DND-41 (cell line): ENCODE data around the gene SPOPL.

Source experiments
- ATAC-seq: fragments of 200-7000 bp; cut with Tn5 transposase; 3 replicates; pipeline ENCODE4 v1.9.1; 2021; ENCODE audit warnings: low read depth; ENCODE audit not compliant: insufficient read depth
- DNase-seq: peaks from one replicate; pipeline ENCODE4 v3.0.0-alpha.2; 2020
- H2AFZ ChIP-seq: 2 replicates; pipeline ENCODE4 v1.6.0; 2012; ENCODE audit warnings: low read depth, low read length
- H3K27ac ChIP-seq: 2 replicates; pipeline ENCODE4 v1.5.1; 2012; ENCODE audit warnings: low read length, inconsistent platforms
- H3K27me3 ChIP-seq: fragments of 200-600 bp; sonication (generic); 2 replicates; pipeline ENCODE4 v1.6.0; 2012; ENCODE audit warnings: low read length, mild to moderate bottlenecking, inconsistent platforms; ENCODE audit not compliant: insufficient read depth, poor library complexity
- H3K36me3 ChIP-seq: 2 replicates; pipeline ENCODE4 v1.5.1; 2012; ENCODE audit warnings: low read length, inconsistent platforms; ENCODE audit not compliant: insufficient read depth
- H3K4me1 ChIP-seq: 2 replicates; pipeline ENCODE4 v1.5.1; 2012; ENCODE audit warnings: mild to moderate bottlenecking, low read length; ENCODE audit not compliant: insufficient read depth
- H3K4me2 ChIP-seq: 2 replicates; pipeline ENCODE4 v1.6.0; 2012; ENCODE audit warnings: mild to moderate bottlenecking, moderate library complexity, low read length, inconsistent platforms; ENCODE audit not compliant: insufficient read depth
- H3K4me3 ChIP-seq, 2 experiments: fragments of 200-600 bp in 1 of 2; shearing (Covaris generic) in 1 of 2; 2 replicates each; pipeline ENCODE4 v1.5.1; 2012 to 2016; ENCODE audit warnings: inconsistent platforms in 2 of 2, low read length in 2 of 2, mild to moderate bottlenecking in 2 of 2, low read depth in 1 of 2, moderate library complexity in 1 of 2
- H3K79me2 ChIP-seq: 2 replicates; pipeline ENCODE4 v1.6.0; 2012; ENCODE audit warnings: low read length, inconsistent platforms; ENCODE audit not compliant: insufficient read depth
- H3K9ac ChIP-seq: 2 replicates; pipeline ENCODE4 v1.6.0; 2012; ENCODE audit warnings: low read depth, mild to moderate bottlenecking, inconsistent platforms, low read length, moderate library complexity
- H3K9me3 ChIP-seq: 2 replicates; pipeline ENCODE4 v1.5.1; 2012; ENCODE audit warnings: low read length, moderate library complexity, mild to moderate bottlenecking, inconsistent platforms; ENCODE audit not compliant: insufficient read depth, severe bottlenecking
- H4K20me1 ChIP-seq: 2 replicates; pipeline ENCODE4 v1.6.0; 2012; ENCODE audit warnings: low read length; ENCODE audit not compliant: insufficient read depth
- EZH2 ChIP-seq: IDR thresholded peaks from 3 replicates; pipeline ENCODE4 v1.6.1; 2012; ENCODE audit warnings: borderline replicate concordance, low read depth, mild to moderate bottlenecking, moderate library complexity, low read length, inconsistent platforms; ENCODE audit not compliant: severe bottlenecking
- TF ChIP-seq, protein P1 (sequence below): IDR thresholded peaks from 2 replicates; pipeline ENCODE4 v1.5.1; 2012; ENCODE audit warnings: borderline replicate concordance, low read length, moderate library complexity, mild to moderate bottlenecking; ENCODE audit not compliant: poor library complexity, severe bottlenecking; ENCODE audit errors: extremely low read depth

SPOPL gene

DNA sequence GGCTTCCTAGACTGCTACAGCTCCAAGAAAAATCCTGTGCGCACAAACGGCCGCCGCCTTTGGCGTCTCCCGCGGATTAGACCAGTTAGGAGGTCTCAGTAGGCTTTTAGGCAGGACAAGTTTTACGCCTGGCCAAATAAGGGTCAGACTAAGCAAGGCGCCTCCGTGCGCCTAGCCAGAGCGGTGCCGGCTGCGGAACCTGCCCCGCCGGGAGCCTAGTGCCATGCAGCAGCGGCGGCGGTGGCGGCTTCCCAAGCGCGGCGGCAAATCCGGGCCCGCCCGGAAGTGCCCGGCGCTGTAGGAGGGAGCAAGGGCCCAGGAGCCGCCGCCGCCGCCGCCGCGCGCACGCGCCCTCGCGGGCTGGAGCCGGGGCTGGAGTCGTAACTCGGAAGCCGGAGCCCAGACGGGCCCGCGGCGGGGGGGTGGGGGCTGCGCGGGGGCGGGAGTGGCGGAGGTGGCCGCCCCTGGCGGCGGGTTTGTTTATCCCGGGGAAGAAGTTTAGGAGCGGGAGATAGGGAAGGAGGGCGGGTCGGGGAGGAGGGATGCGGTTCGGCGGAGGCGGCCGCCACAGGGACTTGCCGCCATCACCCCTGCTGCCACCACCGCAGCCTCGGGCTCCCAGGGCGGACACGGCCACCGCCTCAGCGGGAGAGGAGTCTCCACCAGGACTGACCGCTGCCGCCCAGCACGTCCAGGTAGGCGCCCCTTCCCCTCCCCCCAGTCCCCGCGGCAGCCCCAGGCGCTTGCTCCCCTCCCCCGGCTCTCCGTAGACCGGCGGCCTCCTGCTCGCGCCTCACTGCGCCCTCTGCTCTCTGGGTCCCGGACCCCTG is at the start of gene SPOPL:
Gene SPOPL, plus strand, starts transcription at position 346 of the 830 bp plus-strand sequence. CDS start 48,447 bp downstream, outside the sequence.
- no peak within 1 kb of the TSS for H2AFZ ChIP-seq
- DNase-seq (no peak), ATAC-seq (no peak)
- TF ChIP-seq EZH2: no peak
- TF ChIP-seq, protein P1, sequence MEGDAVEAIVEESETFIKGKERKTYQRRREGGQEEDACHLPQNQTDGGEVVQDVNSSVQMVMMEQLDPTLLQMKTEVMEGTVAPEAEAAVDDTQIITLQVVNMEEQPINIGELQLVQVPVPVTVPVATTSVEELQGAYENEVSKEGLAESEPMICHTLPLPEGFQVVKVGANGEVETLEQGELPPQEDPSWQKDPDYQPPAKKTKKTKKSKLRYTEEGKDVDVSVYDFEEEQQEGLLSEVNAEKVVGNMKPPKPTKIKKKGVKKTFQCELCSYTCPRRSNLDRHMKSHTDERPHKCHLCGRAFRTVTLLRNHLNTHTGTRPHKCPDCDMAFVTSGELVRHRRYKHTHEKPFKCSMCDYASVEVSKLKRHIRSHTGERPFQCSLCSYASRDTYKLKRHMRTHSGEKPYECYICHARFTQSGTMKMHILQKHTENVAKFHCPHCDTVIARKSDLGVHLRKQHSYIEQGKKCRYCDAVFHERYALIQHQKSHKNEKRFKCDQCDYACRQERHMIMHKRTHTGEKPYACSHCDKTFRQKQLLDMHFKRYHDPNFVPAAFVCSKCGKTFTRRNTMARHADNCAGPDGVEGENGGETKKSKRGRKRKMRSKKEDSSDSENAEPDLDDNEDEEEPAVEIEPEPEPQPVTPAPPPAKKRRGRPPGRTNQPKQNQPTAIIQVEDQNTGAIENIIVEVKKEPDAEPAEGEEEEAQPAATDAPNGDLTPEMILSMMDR: no peak
- no peaks in the 10 kb centered on the region for H4K20me1 ChIP-seq
- no peak within 1 kb of the TSS for H3K9ac ChIP-seq
- no peaks in the 10 kb centered on the region for H3K36me3 ChIP-seq
- no peaks in the 10 kb centered on the region for H3K27me3 ChIP-seq
- no peaks in the 10 kb centered on the region for H3K4me1 ChIP-seq
- H3K4me3 ChIP-seq: no peak within 1 kb of the TSS
- H3K79me2 ChIP-seq: no peaks in the 10 kb centered on the region
- H3K9me3 ChIP-seq: peaks cover 4% of the 10 kb centered on the region
- H3K27ac ChIP-seq: no peak within 1 kb of the TSS
- no peak within 1 kb of the TSS for H3K4me2 ChIP-seq

GRCh38 chr2:138452324-138452723 is 49.2 kb upstream of the SPOPL start:
- TF ChIP-seq EZH2: no peak
- TF ChIP-seq, protein P1: no peak
- DNase-seq (no peak), ATAC-seq (no peak)
- Histone ChIP-seq H3K4me2 (no peak overlapping the region), H2AFZ (no peak overlapping the region), H3K9me3 (no peaks in the 10 kb centered on the region), H3K27me3 (no peaks in the 10 kb centered on the region), H3K4me3 (no peak overlapping the region), H3K4me1 (no peaks in the 10 kb centered on the region), H3K79me2 (no peaks in the 10 kb centered on the region), H3K36me3 (no peaks in the 10 kb centered on the region), H3K9ac (no peak overlapping the region), H3K27ac (no peak overlapping the region), H4K20me1 (no peaks in the 10 kb centered on the region)

DNA sequence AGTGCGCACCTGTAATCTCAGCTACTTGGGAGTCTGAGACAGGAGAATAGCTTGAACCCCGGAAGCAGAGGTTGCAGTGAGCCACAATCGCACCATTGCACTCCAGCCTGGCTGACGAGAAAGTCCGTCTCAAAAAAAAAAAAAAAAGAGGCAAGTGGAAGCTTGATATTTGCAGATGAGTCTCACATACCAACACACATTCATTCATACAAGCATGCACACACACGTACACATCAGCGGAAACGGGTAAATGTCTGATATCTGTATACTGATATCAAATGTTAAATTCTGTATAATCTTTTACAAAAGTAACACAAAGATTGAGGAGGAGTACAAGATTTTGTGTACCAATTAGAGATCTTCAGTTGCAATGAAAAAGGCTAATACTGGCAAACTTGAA is 47.8 kb upstream of the SPOPL start:
- H4K20me1 ChIP-seq: no peaks in the 10 kb centered on the region
- no peaks in the 10 kb centered on the region for H3K36me3 ChIP-seq
- H3K4me3 ChIP-seq: no peak overlapping the region
- no peak overlapping the region for H2AFZ ChIP-seq
- no peak overlapping the region for H3K9ac ChIP-seq
- no peak for TF ChIP-seq EZH2
- TF ChIP-seq, protein P1: no peak
- H3K27me3 ChIP-seq: no peaks in the 10 kb centered on the region
- no peaks in the 10 kb centered on the region for H3K79me2 ChIP-seq
- no peak for DNase-seq
- no peak overlapping the region for H3K4me2 ChIP-seq
- H3K27ac ChIP-seq: no peak overlapping the region
- ATAC-seq: no peak
- no peaks in the 10 kb centered on the region for H3K9me3 ChIP-seq
- no peaks in the 10 kb centered on the region for H3K4me1 ChIP-seq
